ENCODE data around the gene SMYD2.

GRCh38 chr1:214305164-214305751, 24.3 kb downstream of the SMYD2 start:
- TF ChIP-seq FOXM1 (IDR thresholded peaks at IDR 0.05; ENCODE audit: borderline replicate concordance) = no peak
- no peak for TF ChIP-seq ZNF384 (IDR thresholded peaks at IDR 0.05)
- TF ChIP-seq PKNOX1 (IDR thresholded peaks at IDR 0.05) = no peak
- no peak for TF ChIP-seq L3MBTL2 (conservative IDR thresholded peaks at IDR 0.05)
- no peak for TF ChIP-seq SUZ12 (IDR thresholded peaks at IDR 0.05)
- no peak for TF ChIP-seq ARNT (IDR thresholded peaks at IDR 0.05)
- no peak for TF ChIP-seq ELF4 (IDR thresholded peaks at IDR 0.05)
- no peak for TF ChIP-seq TARDBP (IDR thresholded peaks at IDR 0.05)
